Measurements from ENCODE around the gene NUTM2A.
"Not testable (repeated sequence)": the region's sequence is repeated elsewhere in the genome, so short reads cannot be mapped to it uniquely, and the experiment has no call there.

NUTM2A gene

DNA sequence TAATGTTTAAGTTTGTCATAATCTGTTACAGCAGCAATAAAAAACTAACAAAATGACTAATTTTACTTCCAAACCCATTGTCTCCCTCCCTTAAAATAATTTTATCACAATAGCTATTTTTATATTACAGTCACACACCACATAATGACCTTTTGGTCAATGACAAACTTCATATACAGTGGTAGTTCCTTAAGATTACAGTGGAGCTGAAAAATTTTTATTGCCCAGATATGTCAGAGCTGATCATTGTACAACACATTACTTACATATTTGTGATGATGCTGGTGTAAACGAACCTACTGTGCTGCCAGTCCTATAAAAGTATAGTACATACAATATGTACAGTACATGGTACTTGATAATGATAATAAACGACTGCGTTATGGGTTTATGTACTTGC, 22.1 kb downstream of the NUTM2A start:
- DNase-seq (ENCODE audit: low read depth, low spot score), result not testable (repeated sequence)

GRCh38 chr10:87248818-87249353, 23.6 kb downstream of the NUTM2A start:
- DNase-seq (ENCODE audit: low read depth, low spot score), result not testable (repeated sequence)

DNA sequence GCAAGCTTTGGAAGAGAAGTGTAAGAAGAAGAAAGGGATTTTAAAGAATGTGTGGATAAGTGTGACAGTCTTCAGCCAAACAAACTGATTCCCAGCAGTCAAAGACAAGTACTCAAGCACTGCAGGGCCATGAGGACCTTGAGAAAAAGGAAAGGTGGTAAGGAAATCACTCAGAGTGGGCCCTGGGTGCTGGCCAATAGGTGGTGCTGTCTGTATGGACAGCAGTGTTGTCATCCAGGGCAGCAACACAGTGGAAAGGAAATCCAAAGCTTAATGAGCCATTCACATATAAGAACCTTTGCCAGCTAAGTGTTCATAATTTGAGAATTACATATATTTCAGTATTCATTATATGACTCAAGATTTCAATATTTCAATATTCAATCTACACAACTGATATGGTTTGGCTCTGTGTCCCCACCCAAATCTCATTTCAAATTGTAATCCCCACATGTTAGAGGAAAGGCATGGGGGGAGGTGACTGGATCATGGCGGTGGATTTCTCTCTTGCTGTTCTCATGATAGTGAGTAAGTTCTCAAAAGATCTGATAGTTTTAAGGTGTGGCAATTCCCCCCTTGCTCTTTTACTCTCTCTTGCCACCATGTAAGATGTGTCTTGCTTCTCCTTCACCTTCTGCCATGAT, 55.6 kb downstream of the NUTM2A start:
- not testable (repeated sequence) for DNase-seq (ENCODE audit: low read depth, low spot score)

All from smooth muscle cell of the brain vasculature (primary cell).